CD4-positive, alpha-beta T cell (primary cell): Measurements from ENCODE around the gene ZBTB7C. TPM values are rescaled to one million over a fixed set of nuclear protein-coding genes. Genes with fewer than 3 reads are reported as not detected.

Source experiments
- ATAC-seq: fragments of 200-7000 bp; cut with Tn5 transposase; one replicate; pipeline ENCODE4 v1.10.0; 2022; ENCODE audit warnings: mild to moderate bottlenecking; ENCODE audit not compliant: poor library complexity
- CTCF ChIA-PET: fragments of 350-600 bp; sonication (Branson Sonifier 250); formaldehyde crosslinking; loops from one replicate; lab custom pipeline; 2021; ENCODE audit warnings: antibody characterized with exemption, inconsistent platforms; lab: Charles Lee
- POLR2A ChIA-PET: fragments of 350-600 bp; sonication (Branson Sonifier 250); formaldehyde crosslinking; loops from one replicate; lab custom pipeline; 2021; ENCODE audit warnings: antibody characterized with exemption, inconsistent platforms; lab: Charles Lee
- DNase-seq, 14 experiments: peaks; one replicate each; pipeline ENCODE4 v3.0.0-alpha.2; 2013 to 2020; ENCODE audit warnings: mixed read lengths in 2 of 14
- H3K27ac ChIP-seq, 2 donors: one replicate each; pipeline versions ENCODE4 v1.5.1 to v1.7.0; 2013; ENCODE audit warnings: low read length in 2 of 2, low read depth in 1 of 2, mild to moderate bottlenecking in 1 of 2
- H3K27me3 ChIP-seq, 2 experiments: 1 replicate in 1 of 2; 2 replicates in 1 of 2; pipeline versions ENCODE4 v1.6.1 to v1.7.0; 2013; ENCODE audit warnings: low read length in 2 of 2, control low read depth in 1 of 2, mild to moderate bottlenecking in 1 of 2, moderate library complexity in 1 of 2; ENCODE audit not compliant: insufficient read depth in 2 of 2, control insufficient read depth in 1 of 2
- H3K36me3 ChIP-seq: one replicate; pipeline ENCODE4 v1.6.1; 2013; ENCODE audit warnings: low read length, control low read depth; ENCODE audit not compliant: insufficient read depth
- H3K4me1 ChIP-seq: one replicate; pipeline ENCODE4 v1.6.1; 2013; ENCODE audit warnings: low read length, control low read depth; ENCODE audit not compliant: insufficient read depth
- H3K4me3 ChIP-seq: one replicate; pipeline ENCODE4 v1.5.1; 2013; ENCODE audit warnings: mild to moderate bottlenecking, low read length, moderate library complexity
- H3K9me3 ChIP-seq, 2 experiments: 1 replicate in 1 of 2; 2 replicates in 1 of 2; pipeline versions ENCODE4 v1.6.1 to v1.7.0; 2013; ENCODE audit warnings: low read length in 2 of 2, mild to moderate bottlenecking in 2 of 2, control low read depth in 1 of 2, moderate library complexity in 1 of 2; ENCODE audit not compliant: control insufficient read depth in 1 of 2, insufficient read depth in 1 of 2
- H3K27ac Mint-ChIP-seq: one replicate; pipeline ENCODE4 v1.8.0; 2020; ENCODE audit warnings: mixed read lengths
- H3K27me3 Mint-ChIP-seq: one replicate; pipeline ENCODE4 v1.8.0; 2021; ENCODE audit warnings: mixed read lengths
- H3K36me3 Mint-ChIP-seq: one replicate; pipeline ENCODE4 v1.8.0; 2021; ENCODE audit warnings: low read depth, mixed read lengths
- H3K4me1 Mint-ChIP-seq: one replicate; pipeline ENCODE4 v1.8.0; 2021; ENCODE audit warnings: low read depth, mixed read lengths
- H3K4me3 Mint-ChIP-seq: one replicate; pipeline ENCODE4 v1.8.0; 2020; ENCODE audit warnings: mild to moderate bottlenecking, mixed read lengths
- H3K9me3 Mint-ChIP-seq: one replicate; pipeline ENCODE4 v1.8.0; 2020; ENCODE audit warnings: mixed read lengths
- intact Hi-C, 2 experiments: fragments of 100-400 bp; cut with DNase I in 1 of 2; cut with micrococcal nuclease in 1 of 2; formaldehyde crosslinking; loops; one replicate each; pipeline versions ENCODE4 v1.15.1 to v1.9.0; 2023 to 2025; cut with DNase I, micrococcal nuclease
- total RNA-seq, 174 experiments: library from RNA in 2 of 174; stranded (reverse) in 2 of 174; gene quantifications; one replicate each; pipeline ENCODE4 v1.2.3 and lab custom pipeline; 2021 to 2026
- TF ChIP-seq, protein P1 (sequence below): fragments of 200-600 bp; IDR thresholded peaks from one replicate; pipeline ENCODE4 v1.8.0; 2022; ENCODE audit warnings: antibody characterized with exemption, mild to moderate bottlenecking

Gene ZBTB7C
- total RNA-seq, 2 experiments from 2014 or later = not detected

DNA sequence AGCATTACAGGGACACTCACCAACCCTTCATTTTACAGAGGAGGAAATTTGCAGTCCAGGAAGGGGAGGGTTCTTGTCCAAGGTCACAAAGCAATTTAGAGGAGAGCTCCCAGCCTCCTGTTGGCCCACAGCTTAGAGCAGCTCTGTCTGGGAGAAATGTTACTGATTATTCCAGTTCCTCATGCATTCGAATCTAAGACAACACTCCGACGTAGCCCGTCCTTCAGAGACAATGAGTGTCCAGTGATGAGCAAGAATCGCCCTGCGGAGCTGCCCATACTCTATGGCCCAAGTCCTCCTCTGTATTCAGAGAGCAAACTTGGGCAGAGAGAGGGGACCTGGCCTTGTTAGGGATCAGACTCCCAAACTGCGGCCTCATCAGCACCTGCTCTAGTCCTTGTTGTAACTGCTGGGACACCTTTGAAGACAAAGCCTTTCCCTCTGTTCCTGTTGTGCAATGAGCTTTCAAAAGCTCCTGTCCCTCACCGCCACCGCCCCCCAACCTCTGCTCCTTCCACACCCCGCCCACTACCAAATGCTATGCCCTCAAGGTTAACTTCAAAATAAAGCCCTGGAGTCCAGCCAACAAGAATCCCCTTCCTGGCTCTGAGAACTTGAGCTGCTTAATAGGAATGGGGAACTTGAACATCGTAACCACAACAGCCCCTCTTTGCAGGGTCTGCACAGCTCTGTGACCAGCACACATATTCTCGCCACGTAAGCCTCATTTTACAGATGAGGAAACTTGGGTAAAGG is 243.9 kb downstream of the ZBTB7C start:
- DNase-seq (no peak), ATAC-seq (no peak)
- Histone ChIP-seq H3K36me3 (no peaks in the 10 kb centered on the region), H3K27ac (no peak overlapping the region), H3K9me3 (no peaks in the 10 kb centered on the region), H3K4me1 (peaks cover 24% of the 10 kb centered on the region), H3K27me3 (no peaks in the 10 kb centered on the region), H3K4me3 (no peak overlapping the region)
- Mint-ChIP-seq H3K4me3 (no peak overlapping the region), H3K4me1 (peaks cover 11% of the 10 kb centered on the region), H3K9me3 (no peaks in the 10 kb centered on the region), H3K27ac (no peak overlapping the region), H3K36me3 (no peaks in the 10 kb centered on the region), H3K27me3 (peaks cover 9% of the 10 kb centered on the region)
- CTCF ChIA-PET = interaction anchor here (1.4 kb wide), 1 partner anchor 416 kb away, joined by 3 read pairs; no protein-coding TSS in a partner anchor
- intact Hi-C loops = loop anchor here in 1 of 2 experiments (10.0 kb wide), 1 partner anchor 990 kb away; the partner anchor contains the start of gene IER3IP1
- TF ChIP-seq, protein P1, sequence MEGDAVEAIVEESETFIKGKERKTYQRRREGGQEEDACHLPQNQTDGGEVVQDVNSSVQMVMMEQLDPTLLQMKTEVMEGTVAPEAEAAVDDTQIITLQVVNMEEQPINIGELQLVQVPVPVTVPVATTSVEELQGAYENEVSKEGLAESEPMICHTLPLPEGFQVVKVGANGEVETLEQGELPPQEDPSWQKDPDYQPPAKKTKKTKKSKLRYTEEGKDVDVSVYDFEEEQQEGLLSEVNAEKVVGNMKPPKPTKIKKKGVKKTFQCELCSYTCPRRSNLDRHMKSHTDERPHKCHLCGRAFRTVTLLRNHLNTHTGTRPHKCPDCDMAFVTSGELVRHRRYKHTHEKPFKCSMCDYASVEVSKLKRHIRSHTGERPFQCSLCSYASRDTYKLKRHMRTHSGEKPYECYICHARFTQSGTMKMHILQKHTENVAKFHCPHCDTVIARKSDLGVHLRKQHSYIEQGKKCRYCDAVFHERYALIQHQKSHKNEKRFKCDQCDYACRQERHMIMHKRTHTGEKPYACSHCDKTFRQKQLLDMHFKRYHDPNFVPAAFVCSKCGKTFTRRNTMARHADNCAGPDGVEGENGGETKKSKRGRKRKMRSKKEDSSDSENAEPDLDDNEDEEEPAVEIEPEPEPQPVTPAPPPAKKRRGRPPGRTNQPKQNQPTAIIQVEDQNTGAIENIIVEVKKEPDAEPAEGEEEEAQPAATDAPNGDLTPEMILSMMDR = no peak
- POLR2A ChIA-PET = no interaction called here

DNA sequence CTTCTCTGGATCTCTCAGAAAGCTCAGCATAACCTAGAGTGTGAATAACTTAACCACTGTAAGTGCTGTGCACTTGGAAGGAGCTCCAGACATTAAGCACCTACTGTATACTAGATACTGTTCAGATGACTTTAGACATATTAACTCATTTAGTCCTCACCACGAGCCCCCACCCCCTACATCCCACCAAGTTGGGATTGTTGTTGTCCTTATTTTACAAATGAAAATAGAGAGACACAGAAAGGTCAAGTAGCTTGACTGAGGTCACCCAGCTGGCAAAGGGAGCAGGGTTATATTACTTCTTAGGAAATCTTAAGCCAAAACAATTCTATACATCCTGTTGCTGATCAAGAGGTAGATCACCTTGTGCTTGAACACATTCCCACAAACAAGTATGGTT is 244.5 kb downstream of the ZBTB7C start:
- Histone ChIP-seq H3K27ac (no peak overlapping the region), H3K9me3 (peaks cover 0 to 2% of the 10 kb centered on the region in 2 experiments), H3K4me3 (no peak overlapping the region), H3K27me3 (no peaks in the 10 kb centered on the region), H3K4me1 (peaks cover 24% of the 10 kb centered on the region), H3K36me3 (no peaks in the 10 kb centered on the region)
- H3K4me1 Mint-ChIP-seq = peaks cover 11% of the 10 kb centered on the region
- H3K4me3 Mint-ChIP-seq = no peak overlapping the region
- no peaks in the 10 kb centered on the region for H3K9me3 Mint-ChIP-seq
- POLR2A ChIA-PET = no interaction called here
- ATAC-seq (no peak), DNase-seq (no peak)
- no peaks in the 10 kb centered on the region for H3K36me3 Mint-ChIP-seq
- no peak overlapping the region for H3K27ac Mint-ChIP-seq
- TF ChIP-seq, protein P1 = no peak
- intact Hi-C loops = loop anchor here in 1 of 2 experiments (5.0 to 10.0 kb wide), 2 partner anchors 232 to 990 kb away; partner anchors contain the start of genes IER3IP1 and SMAD2
- CTCF ChIA-PET = no interaction called here
- peaks cover 13% of the 10 kb centered on the region for H3K27me3 Mint-ChIP-seq

DNA sequence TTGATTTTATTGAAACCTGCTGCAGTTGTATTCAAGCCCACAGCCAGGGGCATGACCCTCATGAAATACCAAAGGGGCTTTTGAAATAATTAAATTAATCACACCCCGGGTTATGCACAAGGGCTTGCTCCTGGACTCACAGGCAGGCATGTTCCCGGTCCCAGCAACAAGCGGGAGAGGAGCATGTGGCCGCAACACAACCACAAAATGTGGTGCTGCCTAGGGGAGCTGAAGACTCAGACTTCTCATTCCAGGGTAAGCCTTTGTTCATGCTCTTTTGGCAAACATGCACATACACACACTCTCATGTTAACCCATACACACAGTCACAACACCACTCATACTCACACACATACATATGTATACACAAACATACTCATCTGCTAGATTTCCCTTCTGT is 245.1 kb downstream of the ZBTB7C start:
- peaks cover 11% of the 10 kb centered on the region for H3K4me1 Mint-ChIP-seq
- Histone ChIP-seq H3K9me3 (peaks cover 0 to 4% of the 10 kb centered on the region in 2 experiments), H3K4me3 (no peak overlapping the region), H3K36me3 (no peaks in the 10 kb centered on the region), H3K4me1 (peaks cover 24% of the 10 kb centered on the region), H3K27ac (no peak overlapping the region), H3K27me3 (no peaks in the 10 kb centered on the region)
- H3K9me3 Mint-ChIP-seq = no peaks in the 10 kb centered on the region
- peak overlapping the region; percentile 5 for H3K4me3 Mint-ChIP-seq
- ChIA-PET POLR2A (no interaction called here), CTCF (no interaction called here)
- no peak overlapping the region for H3K27ac Mint-ChIP-seq
- no peak for DNase-seq
- no peak for ATAC-seq
- intact Hi-C loops = loop anchor here in 1 of 2 experiments (5.0 to 10.0 kb wide), 2 partner anchors 232 to 989 kb away; partner anchors contain the start of genes IER3IP1 and SMAD2
- TF ChIP-seq, protein P1 = no peak
- H3K36me3 Mint-ChIP-seq = no peaks in the 10 kb centered on the region
- H3K27me3 Mint-ChIP-seq = peaks cover 13% of the 10 kb centered on the region
